Gastrocnemius medialis (tissue), 4 donors: ENCODE measurements around the gene POLR2H. TPM values are rescaled to one million over a fixed set of nuclear protein-coding genes. Genes with fewer than 3 reads are reported as not detected.

Source experiments
- ATAC-seq, 2 donors: fragments of 150-250 bp; one replicate each; pipeline ENCODE4 v1.9.1; 2016
- DNase-seq, 2 donors: peaks; one replicate each; pipeline ENCODE4 v3.0.0-alpha.2; 2019
- H3K27ac ChIP-seq, 4 donors: fragments of 200-600 bp; sonication (generic); 1 replicate in 1 of 4; 2 replicates in 3 of 4; pipeline ENCODE4 v1.5.1; 2016 to 2018; ENCODE audit warnings: mild to moderate bottlenecking in 2 of 4, moderate library complexity in 1 of 4
- H3K27me3 ChIP-seq, 3 donors: fragments of 200-600 bp; sonication (generic) in 2 of 3; 1 replicate in 1 of 3; 2 replicates in 2 of 3; pipeline versions ENCODE4 v1.5.1 to v1.6.0; 2016 to 2019; ENCODE audit warnings: mild to moderate bottlenecking in 1 of 3, moderate library complexity in 1 of 3
- H3K36me3 ChIP-seq, 2 donors: fragments of 200-600 bp; sonication (generic) in 1 of 2; one replicate each; pipeline ENCODE4 v1.5.1; 2017 to 2018
- H3K4me1 ChIP-seq, 2 donors: fragments of 200-600 bp; sonication (generic) in 1 of 2; one replicate each; pipeline ENCODE4 v1.5.1; 2016 to 2017; ENCODE audit warnings: mild to moderate bottlenecking in 2 of 2
- H3K4me3 ChIP-seq, 4 donors: fragments of 200-600 bp; sonication (generic) in 3 of 4; 1 replicate in 1 of 4; 2 replicates in 3 of 4; pipeline ENCODE4 v1.5.1; 2016 to 2019; ENCODE audit warnings: mild to moderate bottlenecking in 2 of 4
- H3K9me3 ChIP-seq, 3 donors: fragments of 200-600 bp; sonication (generic) in 2 of 3; 1 replicate in 1 of 3; 2 replicates in 2 of 3; pipeline ENCODE4 v1.5.1; 2016 to 2019
- POLR2A ChIP-seq, 2 donors: fragments of 450-650 bp; IDR thresholded peaks; one replicate each; pipeline ENCODE4 v1.6.1; 2017; ENCODE audit warnings: antibody characterized with exemption in 2 of 2, mild to moderate bottlenecking in 2 of 2, moderate library complexity in 2 of 2
- in situ Hi-C, 4 donors: fragments of 200-750 bp; cut with MboI; loops; one replicate each; pipeline versions ENCODE4 v1.15.0 to v1.8.0; 2017; ENCODE audit warnings: low sequenced_read_pairs in 4 of 4
- intact Hi-C: fragments of 100-400 bp; cut with DNase I; formaldehyde crosslinking; loops from one replicate; pipeline ENCODE4 v1.15.1; 2023; ENCODE audit warnings: low total_unique reads
- total RNA-seq, 4 donors: library from RNA; depleted of rRNA; stranded (reverse); fragments of >200 nt; gene quantifications; one replicate each; pipeline versions ENCODE4 v1.1.0 to v1.2.3, GENCODE V29; 2016
- TF ChIP-seq, protein P1 (sequence below), 5 experiments: fragments of 450-650 bp in 3 of 5; fragments of 200-600 bp in 2 of 5; sonication (generic) in 2 of 5; IDR thresholded peaks in 4 of 5; conservative IDR thresholded peaks in 1 of 5; 1 replicate in 4 of 5; 2 replicates in 1 of 5; pipeline ENCODE4 v1.5.1; 2016 to 2019; ENCODE audit warnings: antibody characterized with exemption in 5 of 5, mild to moderate bottlenecking in 3 of 5, moderate library complexity in 3 of 5

POLR2H gene
- total RNA-seq, 4 donors from 2014 or later: 45.5 to 87.7 (median 53.0) TPM

DNA sequence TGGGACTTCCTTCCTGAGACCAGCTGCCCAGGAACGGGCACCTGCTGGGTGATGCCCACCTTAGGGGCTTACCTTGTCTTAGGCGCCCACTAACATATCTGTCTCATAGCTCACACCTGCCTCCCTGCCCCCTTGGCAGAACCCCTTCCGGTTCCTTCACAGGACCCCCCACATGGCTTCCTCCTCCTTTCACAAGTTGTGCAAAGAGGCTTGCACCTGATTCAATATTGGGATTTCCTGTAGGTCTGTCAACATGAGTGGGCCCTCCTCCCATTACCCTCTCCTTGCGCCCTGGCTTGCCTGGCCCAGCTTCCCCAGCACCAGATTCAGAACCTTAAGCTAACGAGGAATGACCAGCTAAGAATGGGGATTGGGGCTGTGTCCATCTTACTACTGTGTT lies 15.9 kb downstream of the POLR2H start:
- in situ Hi-C loops (loop anchor here in 3 of 4 donors (10.0 kb wide), 2 partner anchors 137 to 167 kb away; no protein-coding TSS in a partner anchor), intact Hi-C loops (no loop called here)
- peak overlapping the region in 1 of 4 donors; percentile 32 for H3K4me3 ChIP-seq
- peak overlapping the region; percentile 78 to 85 (median 83) for H3K27ac ChIP-seq
- TF ChIP-seq, protein P1, sequence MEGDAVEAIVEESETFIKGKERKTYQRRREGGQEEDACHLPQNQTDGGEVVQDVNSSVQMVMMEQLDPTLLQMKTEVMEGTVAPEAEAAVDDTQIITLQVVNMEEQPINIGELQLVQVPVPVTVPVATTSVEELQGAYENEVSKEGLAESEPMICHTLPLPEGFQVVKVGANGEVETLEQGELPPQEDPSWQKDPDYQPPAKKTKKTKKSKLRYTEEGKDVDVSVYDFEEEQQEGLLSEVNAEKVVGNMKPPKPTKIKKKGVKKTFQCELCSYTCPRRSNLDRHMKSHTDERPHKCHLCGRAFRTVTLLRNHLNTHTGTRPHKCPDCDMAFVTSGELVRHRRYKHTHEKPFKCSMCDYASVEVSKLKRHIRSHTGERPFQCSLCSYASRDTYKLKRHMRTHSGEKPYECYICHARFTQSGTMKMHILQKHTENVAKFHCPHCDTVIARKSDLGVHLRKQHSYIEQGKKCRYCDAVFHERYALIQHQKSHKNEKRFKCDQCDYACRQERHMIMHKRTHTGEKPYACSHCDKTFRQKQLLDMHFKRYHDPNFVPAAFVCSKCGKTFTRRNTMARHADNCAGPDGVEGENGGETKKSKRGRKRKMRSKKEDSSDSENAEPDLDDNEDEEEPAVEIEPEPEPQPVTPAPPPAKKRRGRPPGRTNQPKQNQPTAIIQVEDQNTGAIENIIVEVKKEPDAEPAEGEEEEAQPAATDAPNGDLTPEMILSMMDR (IDR thresholded peaks at IDR 0.05 in 4 of 5, conservative IDR thresholded peaks at IDR 0.05 in 1 of 5): no peak
- no peak for TF ChIP-seq POLR2A (IDR thresholded peaks at IDR 0.05)
- no peaks in the 10 kb centered on the region for H3K9me3 ChIP-seq
- ATAC-seq (no peak), DNase-seq (no peak)
- H3K36me3 ChIP-seq: no peaks in the 10 kb centered on the region
- peaks cover 19 to 23% of the 10 kb centered on the region in 2 donors for H3K4me1 ChIP-seq
- H3K27me3 ChIP-seq: peaks cover 4 to 15% (median 5%) of the 10 kb centered on the region in 3 donors

DNA sequence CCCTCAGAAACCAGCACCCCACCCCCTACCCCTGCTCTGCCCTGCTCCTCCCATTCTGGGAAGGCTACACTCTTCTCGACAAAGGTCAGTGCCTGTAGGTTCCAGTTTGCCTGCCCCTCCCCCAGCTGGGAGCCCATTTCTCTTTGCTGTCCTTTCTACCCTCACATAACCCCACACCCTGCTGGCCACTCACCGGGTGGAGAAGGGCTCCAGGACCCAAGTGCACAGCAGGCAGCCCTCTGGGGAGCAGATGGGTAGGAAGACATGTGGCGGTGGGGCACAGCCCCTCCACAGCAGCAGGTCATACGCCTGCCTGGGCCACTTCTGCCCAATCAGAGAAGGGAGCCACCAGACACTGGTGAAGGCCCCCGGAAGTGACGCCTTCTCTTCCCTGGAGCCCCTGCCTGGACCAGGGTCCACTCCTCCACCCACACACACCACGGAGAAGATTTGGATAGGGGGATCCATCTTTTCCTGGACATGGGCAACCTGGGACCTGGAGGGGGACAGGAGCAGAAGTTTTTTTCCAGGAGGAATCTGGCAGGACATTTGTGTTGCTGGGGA lies 16.5 kb downstream of the POLR2H start, which contains the start of gene THPO:
Gene THPO (minus strand): TSS at position 326 of the 564 bp plus-strand sequence. CDS start 1,948 bp downstream, outside the sequence.
- Histone ChIP-seq H3K4me3 (peak within 1 kb of the TSS in 3 of 4 donors; percentile 20 to 47 (median 32)), H3K27me3 (peaks cover 4 to 15% (median 5%) of the 10 kb centered on the region in 3 donors), H3K27ac (peak within 1 kb of the TSS; percentile 78 to 85 (median 83)), H3K4me1 (peaks cover 19 to 23% of the 10 kb centered on the region in 2 donors), H3K9me3 (no peaks in the 10 kb centered on the region), H3K36me3 (no peaks in the 10 kb centered on the region)
- in situ Hi-C loops: loop anchor here in 3 of 4 donors (10.0 kb wide), 2 partner anchors 137 to 167 kb away; no protein-coding TSS in a partner anchor
- ATAC-seq (peak; percentile 18 to 32), DNase-seq (peak in 1 of 2 donors; percentile 43)
- intact Hi-C loops: no loop called here
- TF ChIP-seq, protein P1 (IDR thresholded peaks at IDR 0.05 in 4 of 5, conservative IDR thresholded peaks at IDR 0.05 in 1 of 5): no peak
- TF ChIP-seq POLR2A (IDR thresholded peaks at IDR 0.05): no peak

DNA sequence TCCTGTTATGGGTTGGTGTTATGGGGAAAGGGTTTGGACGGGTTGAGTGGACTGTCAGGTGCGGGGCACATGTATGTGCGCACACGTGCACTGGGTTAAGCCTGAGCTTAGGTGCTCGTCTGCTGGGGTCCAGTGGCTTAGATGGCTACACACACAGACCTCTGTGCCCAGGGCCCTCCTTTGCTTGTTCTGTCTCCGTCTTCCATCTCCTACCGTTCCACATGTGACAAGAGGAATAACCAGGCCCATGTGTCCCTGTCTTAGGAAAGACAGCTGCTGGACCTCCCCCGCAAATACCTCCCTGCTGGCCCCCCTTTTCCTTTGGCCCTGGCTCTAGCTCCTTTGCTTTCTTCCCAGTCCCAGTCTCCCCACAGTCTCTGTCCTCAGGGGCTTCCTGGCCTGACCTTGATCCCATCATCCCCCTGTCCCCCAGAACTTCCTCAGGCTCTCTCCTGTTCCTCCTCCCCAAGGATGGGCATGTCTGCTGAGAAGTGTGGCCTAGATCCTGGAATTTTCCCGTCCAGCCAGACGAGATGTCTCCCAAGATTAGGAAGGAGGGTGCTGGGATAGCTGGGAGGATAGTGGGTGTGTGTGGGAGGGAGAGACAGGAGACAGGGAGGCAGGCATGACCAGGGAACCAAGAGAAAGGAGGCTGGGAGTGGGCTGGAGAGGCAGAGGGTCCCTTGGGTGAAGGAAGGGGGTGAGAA lies 17.3 kb downstream of the POLR2H start:
- intact Hi-C loops (no loop called here), in situ Hi-C loops (loop anchor here in 3 of 4 donors (10.0 kb wide), 2 partner anchors 136 to 166 kb away; no protein-coding TSS in a partner anchor)
- Histone ChIP-seq H3K4me3 (peak overlapping the region; percentile 40 to 53 (median 46)), H3K4me1 (peaks cover 19 to 23% of the 10 kb centered on the region in 2 donors), H3K27ac (peak overlapping the region; percentile 78 to 85 (median 83)), H3K36me3 (no peaks in the 10 kb centered on the region), H3K9me3 (no peaks in the 10 kb centered on the region), H3K27me3 (peaks cover 4 to 15% (median 5%) of the 10 kb centered on the region in 3 donors)
- no peak for TF ChIP-seq POLR2A (IDR thresholded peaks at IDR 0.05)
- TF ChIP-seq, protein P1 (IDR thresholded peaks at IDR 0.05 in 4 of 5, conservative IDR thresholded peaks at IDR 0.05 in 1 of 5): no peak
- ATAC-seq (peak in 1 of 2 donors; percentile 8), DNase-seq (no peak)

DNA sequence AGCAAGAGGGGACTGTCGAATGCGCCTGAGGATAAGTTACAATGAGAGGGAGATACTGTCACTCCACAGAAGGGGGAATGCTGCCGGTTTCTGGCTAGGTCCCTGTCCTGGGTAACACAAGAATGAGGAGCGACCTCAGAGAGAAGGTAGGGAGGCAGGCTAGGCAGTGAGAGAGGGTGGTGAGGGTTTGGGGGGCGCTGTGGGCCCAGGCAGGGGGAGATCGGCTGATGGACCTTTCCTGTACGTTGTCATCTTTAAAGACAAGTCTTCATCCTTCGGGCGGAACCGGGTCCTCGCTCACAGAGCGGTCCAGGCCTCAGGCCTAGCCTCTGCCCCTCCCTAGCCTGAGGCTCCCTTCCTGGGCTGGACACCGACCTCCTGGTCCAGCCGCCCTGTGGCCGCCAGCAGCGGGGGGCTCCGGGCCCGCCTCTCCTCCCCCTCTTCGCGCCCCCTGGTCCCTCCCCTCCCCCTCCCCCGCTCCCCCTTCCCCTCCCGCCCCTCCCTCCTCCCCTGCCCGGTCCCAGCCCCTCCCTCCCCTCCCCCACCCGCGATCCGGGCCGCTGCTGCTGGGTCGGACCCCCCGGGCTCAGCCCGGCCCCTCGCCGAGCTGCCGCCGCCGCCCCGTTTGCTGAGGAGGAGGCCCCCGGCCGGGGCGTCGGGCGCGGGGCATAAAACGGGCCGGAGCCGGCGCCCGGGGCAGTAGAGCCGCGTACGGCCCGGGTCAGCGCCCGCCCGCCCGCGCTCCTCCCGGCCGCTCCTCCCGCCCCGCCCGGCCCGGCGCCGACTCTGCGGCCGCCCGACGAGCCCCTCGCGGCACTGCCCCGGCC lies 18.1 kb downstream of the POLR2H start, which contains the start of gene CHRD:
Gene CHRD (plus strand): TSS at position 697 of the 827 bp plus-strand sequence. CDS start 265 bp downstream, outside the sequence.
- in situ Hi-C loops: loop anchor here in 3 of 4 donors (10.0 kb wide), 2 partner anchors 135 to 165 kb away; no protein-coding TSS in a partner anchor
- Histone ChIP-seq H3K36me3 (no peaks in the 10 kb centered on the region), H3K27me3 (peaks cover 4 to 15% (median 5%) of the 10 kb centered on the region in 3 donors), H3K27ac (peak within 1 kb of the TSS; percentile 78 to 85 (median 83)), H3K4me1 (peaks cover 19 to 23% of the 10 kb centered on the region in 2 donors), H3K9me3 (no peaks in the 10 kb centered on the region), H3K4me3 (peak within 1 kb of the TSS; percentile 45 to 61 (median 54))
- intact Hi-C loops: no loop called here
- peak; percentile 20 to 36 for ATAC-seq
- DNase-seq: no peak
- no peak for TF ChIP-seq POLR2A (IDR thresholded peaks at IDR 0.05)
- TF ChIP-seq, protein P1 (IDR thresholded peaks at IDR 0.05 in 4 of 5, conservative IDR thresholded peaks at IDR 0.05 in 1 of 5): no peak
